ENCODE results near the gene NAB1.

The NAB1 gene

DNA sequence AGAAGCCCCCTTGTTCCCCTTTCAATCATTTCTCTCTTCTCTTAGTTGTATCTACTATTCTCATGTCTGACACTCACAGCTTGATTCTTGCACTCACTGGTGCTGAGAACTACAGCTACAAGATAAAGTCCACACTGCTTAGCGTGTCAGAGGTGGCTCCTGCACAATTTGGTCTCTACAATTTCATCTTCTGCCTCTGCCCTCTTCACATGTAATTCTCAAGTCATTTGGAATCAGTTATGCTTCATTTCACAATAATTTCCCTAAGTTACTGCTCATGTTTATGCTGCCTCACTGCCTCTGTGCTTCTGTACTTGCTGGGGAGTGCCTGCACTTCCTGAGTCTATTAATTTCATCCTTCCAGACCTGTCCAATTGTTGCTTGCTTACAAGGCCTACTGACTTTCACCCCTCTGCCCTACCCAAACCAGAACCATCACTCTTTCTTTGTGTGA lies 11.6 kb upstream of the NAB1 start:
- no peak for DNase-seq (ENCODE audit: low spot score)

GRCh38 chr2:190637903-190638618 lies 10.8 kb upstream of the NAB1 start:
- DNase-seq (ENCODE audit: low spot score) = no peak

- no peak for DNase-seq (ENCODE audit: low spot score)
These were observed 8.8 kb upstream of the NAB1 start for GRCh38 chr2:190640117-190640516.

DNA sequence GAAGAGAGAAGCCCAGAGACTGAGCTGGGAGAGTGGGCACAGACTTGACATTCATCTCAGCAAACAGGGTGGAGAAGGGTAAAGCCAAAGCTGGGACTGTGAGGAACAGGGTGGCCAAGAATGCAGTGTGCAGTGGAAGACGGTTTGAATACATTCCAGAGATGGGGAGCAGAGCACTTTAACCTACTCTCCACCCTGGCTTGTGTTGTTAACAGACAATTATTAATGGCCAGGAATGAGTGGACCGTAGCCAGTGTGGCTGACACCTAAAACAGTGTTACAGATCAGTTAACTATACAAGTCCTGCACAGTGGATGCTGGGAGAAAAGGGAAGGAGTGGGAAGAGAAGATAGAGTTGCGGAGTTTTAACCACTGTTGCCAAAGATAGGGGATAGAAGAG lies 7.4 kb upstream of the NAB1 start:
- DNase-seq (ENCODE audit: low spot score) = no peak

DNA sequence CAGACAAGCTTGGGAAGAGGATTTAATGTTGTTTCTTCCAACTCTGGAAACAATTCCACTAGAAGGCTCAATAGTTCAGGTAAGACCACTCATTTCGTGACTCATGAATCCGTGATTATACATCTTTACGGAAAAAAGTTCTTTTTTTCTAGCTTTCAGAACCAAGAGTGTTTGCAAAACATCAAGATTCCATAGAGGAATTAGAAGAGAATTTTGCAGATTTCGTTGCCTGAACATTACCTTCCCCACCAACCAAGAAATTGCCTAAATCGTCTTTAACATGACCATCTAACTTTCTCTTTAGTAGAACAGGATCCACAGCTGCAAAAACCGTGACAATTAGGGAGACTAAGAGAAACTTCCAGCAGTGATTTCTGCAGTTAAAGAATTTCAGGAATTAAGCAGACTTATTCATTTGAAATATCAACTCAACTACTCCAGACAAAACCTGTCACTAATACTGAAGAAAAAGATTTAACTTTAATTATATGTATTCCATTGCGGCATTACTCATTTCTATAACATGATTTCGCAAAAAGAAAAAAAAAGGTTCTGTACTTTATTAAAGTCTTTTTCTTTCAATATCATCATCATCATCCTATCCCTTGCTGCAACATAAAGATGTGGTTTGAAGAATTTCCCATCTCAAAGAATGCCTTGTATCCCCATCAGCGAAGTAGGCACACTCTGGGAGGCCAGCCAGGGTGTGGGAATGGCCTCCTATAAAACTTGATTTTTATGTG lies 1.9 kb upstream of the NAB1 start:
- no peak for DNase-seq (ENCODE audit: low spot score)

DNA sequence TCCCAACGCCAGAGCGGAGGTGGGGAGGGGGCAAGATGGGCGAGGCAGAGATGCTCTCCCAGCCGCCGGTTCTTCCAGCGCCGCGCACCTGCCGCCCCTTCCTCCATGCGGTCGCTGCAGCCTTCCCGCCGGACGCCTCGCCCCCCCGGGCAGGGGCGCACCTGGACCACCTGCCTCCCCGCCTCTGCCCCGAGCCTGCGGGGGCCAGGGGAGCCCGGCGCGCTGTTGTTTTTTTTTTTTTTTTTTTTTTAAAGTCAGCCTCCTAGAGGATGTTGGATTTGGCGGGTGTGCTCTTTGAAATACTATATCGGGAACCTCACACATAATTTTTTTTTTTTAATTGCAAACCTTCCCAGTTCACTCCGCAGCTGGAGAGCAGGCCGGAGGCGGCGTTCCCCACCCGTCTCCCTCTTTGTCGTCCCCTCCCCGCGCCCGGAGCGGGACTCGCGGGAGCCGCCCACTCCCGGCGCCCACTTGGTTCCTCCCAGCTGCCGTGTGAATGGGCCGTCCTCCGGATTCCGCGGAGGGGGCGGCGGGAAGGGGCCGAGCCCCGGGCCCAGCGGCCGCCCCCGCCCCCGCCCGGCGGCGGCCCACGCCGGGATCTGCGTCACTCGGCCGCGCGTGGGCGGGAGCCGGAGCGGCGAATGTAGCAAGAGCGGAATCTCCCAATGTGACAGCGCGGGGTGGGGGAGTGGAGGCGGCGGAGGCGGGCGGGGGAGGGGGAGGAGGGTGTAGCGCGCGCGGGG lies 421 bp upstream of the NAB1 start:
- peak; percentile 84 for DNase-seq (ENCODE audit: low spot score)

GRCh38 chr2:190649798-190650390 lies 1.0 kb downstream of the NAB1 start:
- peak; percentile 20 for DNase-seq (ENCODE audit: low spot score)

DNA sequence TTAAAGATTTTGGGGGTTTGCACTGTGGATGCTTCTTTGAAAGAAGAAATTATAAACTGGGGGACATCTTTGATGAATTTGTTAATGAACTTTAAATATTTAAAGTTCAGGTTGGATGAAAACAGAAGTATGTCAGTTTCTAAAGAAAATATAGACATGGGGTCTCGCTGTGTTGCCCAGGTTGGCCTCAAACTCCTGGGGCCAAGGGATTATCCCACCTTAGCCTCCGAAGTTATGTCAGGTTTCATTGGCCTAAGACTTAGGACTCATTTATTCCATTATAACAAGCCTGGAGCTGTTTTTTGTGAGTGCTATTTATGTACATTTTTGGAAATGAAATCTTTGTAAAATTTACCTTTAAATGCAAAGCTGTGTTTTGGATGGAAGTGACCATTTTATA lies 2.5 kb downstream of the NAB1 start:
- DNase-seq (ENCODE audit: low spot score) = no peak

DNA sequence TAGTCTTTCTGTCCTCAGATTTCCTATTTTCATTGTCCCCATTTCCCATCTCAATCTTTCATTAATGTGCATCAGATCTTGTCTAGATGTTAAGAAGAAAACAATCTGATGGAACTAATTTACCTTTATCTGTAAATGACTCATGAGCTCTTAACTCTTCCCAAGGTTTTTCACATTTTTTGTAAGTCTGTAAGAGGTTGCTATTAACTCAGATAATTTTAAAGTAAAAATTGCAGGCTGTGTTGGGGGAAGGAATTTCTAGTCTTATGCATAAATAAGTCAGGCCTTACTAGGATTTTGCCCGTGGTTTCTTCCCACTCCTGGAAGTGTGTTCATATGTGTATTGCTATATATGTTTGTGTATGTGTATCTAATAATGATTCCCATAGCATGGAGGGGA lies 4.3 kb downstream of the NAB1 start:
- no peak for DNase-seq (ENCODE audit: low spot score)

GRCh38 chr2:190653931-190654330 lies 5.0 kb downstream of the NAB1 start:
- no peak for DNase-seq (ENCODE audit: low spot score)

DNA sequence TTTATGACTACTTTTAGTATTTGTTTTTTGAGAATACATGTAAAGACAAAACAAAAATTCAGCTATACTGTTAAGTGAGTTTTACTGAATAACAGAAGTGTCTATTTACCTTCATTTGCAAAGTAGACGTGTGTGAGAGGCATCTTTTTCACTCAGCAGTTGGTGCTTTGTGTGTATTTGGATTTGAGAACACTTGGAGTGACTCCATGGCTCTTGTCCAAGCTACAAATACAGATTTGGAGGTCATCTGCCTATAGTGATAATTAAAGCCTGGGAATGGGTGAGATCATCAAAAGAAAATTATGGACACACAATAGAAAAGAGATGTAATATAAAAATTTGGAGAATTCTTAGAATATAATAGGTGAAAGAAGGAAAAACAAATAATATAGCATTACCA lies 6.2 kb downstream of the NAB1 start:
- no peak for DNase-seq (ENCODE audit: low spot score)

DNA sequence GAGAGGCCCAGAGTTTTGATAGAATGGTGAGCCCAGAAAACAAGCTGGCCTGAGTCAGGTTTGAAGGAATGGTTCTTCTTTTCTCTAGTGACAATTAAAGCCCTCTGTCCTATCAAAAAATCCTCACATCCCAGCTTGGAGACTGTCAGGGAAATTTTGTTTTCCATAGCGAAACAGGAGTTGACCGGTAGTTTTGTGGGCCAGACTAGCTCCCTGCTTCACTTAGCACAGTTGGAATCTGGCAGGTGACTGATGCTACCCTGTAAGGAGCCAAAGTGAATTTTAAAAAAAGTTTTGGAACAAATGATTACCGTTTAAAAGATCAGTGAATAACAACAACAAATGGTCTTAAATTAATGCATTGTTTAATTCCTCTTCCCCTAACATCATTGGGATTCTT lies 6.7 kb downstream of the NAB1 start:
- no peak for DNase-seq (ENCODE audit: low spot score)

- no peak for DNase-seq (ENCODE audit: low spot score)
These were observed 7.4 kb downstream of the NAB1 start for GRCh38 chr2:190656301-190656700.

DNA sequence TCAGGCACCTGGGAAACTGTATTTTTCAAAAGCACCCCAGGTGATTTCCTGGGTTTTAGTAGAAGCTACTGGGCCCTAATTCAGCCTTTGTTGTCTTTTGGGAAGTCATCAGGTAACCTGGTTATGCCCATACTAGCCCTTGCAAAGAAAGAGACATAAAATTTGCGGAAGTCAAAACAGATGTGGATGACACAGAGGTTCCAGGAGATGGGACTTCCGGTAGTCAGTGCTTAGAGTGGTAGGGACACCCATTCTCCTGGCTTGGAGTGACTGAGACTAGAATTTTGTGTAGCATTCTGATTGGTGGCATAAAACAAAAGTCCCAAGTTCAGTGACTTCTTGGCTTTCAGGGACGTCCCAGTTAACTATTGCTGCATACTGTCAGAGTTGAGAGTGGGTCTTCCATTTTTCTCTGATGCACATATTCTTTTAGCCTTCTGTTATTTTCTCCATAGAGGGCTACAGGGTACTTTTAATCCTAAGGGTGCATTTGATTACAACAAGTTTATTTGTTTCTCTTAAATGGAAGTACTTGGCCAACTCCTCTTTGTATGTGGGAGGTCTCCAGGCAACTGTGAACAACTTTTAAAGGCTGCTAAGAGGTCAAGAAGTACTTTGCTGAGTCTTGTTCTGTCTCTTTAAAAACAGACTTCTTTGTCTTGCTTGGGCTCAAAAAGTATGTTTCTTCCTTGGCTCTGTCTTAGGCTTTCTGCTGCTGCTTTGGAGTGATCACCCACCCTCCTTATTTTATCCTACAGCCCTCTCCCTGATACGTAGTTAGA lies 8.8 kb downstream of the NAB1 start:
- DNase-seq (ENCODE audit: low spot score) = no peak

DNA sequence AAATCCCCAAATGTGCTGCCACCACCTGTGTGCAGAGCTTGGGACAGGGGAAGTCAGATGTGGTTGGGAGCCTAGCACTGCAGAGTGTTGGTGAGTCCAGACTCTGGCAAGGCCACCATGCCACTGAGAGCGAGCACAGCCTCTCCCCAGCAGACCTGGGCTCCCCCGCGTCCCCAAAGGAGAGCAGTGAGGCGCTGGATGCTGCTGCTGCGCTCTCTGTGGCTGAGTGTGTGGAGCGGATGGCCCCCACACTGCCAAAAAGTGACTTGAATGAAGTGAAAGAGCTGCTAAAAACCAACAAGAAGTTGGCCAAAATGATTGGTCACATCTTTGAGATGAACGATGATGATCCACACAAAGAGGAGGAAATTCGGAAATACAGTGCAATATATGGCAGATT lies 10.7 kb downstream of the NAB1 start:
- DNase-seq (ENCODE audit: low spot score) = no peak

DNA sequence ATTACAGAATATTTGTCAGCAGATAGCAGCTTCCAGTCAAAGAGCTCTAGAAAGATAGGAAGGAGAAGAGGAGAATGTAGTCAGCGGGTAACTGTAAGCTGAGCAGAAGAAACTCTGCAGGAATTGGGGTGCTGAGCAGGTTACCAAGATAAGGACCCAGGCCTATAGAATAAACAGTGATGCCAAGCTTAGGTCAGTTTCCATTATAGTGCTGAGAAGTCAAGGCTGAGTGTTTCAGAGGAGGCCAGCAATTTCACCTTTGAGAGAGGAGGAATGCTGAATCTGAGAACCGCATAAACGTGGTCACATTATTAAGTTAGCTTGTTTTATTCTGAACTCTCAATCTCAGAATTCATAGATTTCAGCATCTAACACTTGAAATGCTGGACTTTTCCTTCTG lies 13.9 kb downstream of the NAB1 start:
- DNase-seq (ENCODE audit: low spot score) = no peak

- no peak for DNase-seq (ENCODE audit: low spot score)
These were observed 14.5 kb downstream of the NAB1 start for GRCh38 chr2:190663348-190663747.

GRCh38 chr2:190663839-190664238 lies 15.0 kb downstream of the NAB1 start:
- no peak for DNase-seq (ENCODE audit: low spot score)

- no peak for DNase-seq (ENCODE audit: low spot score)
These were observed 15.4 kb downstream of the NAB1 start for GRCh38 chr2:190664240-190664639.

- DNase-seq (ENCODE audit: low spot score) = no peak
These were observed 18.0 kb downstream of the NAB1 start for GRCh38 chr2:190666895-190667294.

- DNase-seq (ENCODE audit: low spot score) = no peak
These were observed 20.0 kb downstream of the NAB1 start for GRCh38 chr2:190668892-190669291.
